ENCODE data around the gene HS6ST1. TPM values are rescaled to one million over a fixed set of nuclear protein-coding genes. Genes with fewer than 3 reads are reported as not detected.
"Not testable (repeated sequence)": the region's sequence is repeated elsewhere in the genome, so short reads cannot be mapped to it uniquely, and the experiment has no call there.

The HS6ST1 gene
- total and polyA plus RNA-seq, 7 donors = 13.6 to 90.9 (median 38.9) TPM

DNA sequence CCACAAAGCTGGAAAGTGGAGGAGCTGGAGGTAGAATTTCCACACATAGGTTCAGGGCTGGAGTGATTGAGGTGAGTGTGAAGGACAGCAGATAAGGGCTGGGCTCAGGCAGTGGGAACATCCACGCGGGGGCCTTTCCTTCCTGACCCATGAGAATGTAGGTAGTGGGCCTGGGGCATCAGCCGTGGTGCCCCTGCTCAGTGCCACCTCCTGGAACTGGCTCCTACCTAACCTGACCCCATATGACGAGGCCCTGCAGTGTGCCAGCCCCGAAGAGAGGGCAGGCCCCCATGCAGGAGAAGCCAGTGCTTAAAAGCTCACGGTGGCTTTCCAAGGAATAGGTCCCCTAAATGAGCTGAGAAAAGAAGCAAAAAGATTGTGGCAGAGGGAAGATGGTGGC is 66.2 kb downstream of the HS6ST1 start:
- H3K9me3 ChIP-seq = no peaks in the 10 kb centered on the region
- H3K36me3 ChIP-seq (ENCODE audit: insufficient read depth in 1 of 2, low read depth in 1 of 2) = no peaks in the 10 kb centered on the region
- intact Hi-C loops (cut with DNase I) = no loop called here
- H3K4me1 ChIP-seq = no peaks in the 10 kb centered on the region
- no peak overlapping the region for H3K27ac ChIP-seq
- H3K4me3 ChIP-seq = no peak overlapping the region
- DNase-seq (peak in 1 of 2 donors; percentile 39), ATAC-seq (no peak)
- TF ChIP-seq, protein P1, sequence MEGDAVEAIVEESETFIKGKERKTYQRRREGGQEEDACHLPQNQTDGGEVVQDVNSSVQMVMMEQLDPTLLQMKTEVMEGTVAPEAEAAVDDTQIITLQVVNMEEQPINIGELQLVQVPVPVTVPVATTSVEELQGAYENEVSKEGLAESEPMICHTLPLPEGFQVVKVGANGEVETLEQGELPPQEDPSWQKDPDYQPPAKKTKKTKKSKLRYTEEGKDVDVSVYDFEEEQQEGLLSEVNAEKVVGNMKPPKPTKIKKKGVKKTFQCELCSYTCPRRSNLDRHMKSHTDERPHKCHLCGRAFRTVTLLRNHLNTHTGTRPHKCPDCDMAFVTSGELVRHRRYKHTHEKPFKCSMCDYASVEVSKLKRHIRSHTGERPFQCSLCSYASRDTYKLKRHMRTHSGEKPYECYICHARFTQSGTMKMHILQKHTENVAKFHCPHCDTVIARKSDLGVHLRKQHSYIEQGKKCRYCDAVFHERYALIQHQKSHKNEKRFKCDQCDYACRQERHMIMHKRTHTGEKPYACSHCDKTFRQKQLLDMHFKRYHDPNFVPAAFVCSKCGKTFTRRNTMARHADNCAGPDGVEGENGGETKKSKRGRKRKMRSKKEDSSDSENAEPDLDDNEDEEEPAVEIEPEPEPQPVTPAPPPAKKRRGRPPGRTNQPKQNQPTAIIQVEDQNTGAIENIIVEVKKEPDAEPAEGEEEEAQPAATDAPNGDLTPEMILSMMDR (IDR thresholded peaks at IDR 0.05) = no peak
- H3K27me3 ChIP-seq (ENCODE audit: insufficient read depth in 3 of 3, low read length in 2 of 3) = no peaks in the 10 kb centered on the region
- 93 to 95% (median 94%) methylated on average over 6 of the region's 6 CpGs for WGBS, 3 donors

GRCh38 chr2:128252086-128252485 is 66.6 kb downstream of the HS6ST1 start:
- DNase-seq = peak in 1 of 2 donors; percentile 6
- H3K9me3 ChIP-seq; ATAC-seq; H3K4me3 ChIP-seq; H3K27me3 ChIP-seq (ENCODE audit: insufficient read depth in 3 of 3, low read length in 2 of 3); H3K27ac ChIP-seq; intact Hi-C loops (cut with DNase I); H3K36me3 ChIP-seq (ENCODE audit: insufficient read depth in 1 of 2, low read depth in 1 of 2); H3K4me1 ChIP-seq: not testable (repeated sequence)
- WGBS, 3 donors = 97 to 98% (median 98%) methylated on average over 6 of the region's 6 CpGs

- Histone ChIP-seq H3K27ac (no peak overlapping the region), H3K4me3 (no peak overlapping the region), H3K27me3 (ENCODE audit: insufficient read depth in 3 of 3, low read length in 2 of 3) (no peaks in the 10 kb centered on the region), H3K36me3 (ENCODE audit: insufficient read depth in 1 of 2, low read depth in 1 of 2) (no peaks in the 10 kb centered on the region), H3K9me3 (no peaks in the 10 kb centered on the region), H3K4me1 (no peaks in the 10 kb centered on the region)
- TF ChIP-seq, protein P1 (IDR thresholded peaks at IDR 0.05) = no peak
- peak in 1 of 4 donors; percentile 15 for ATAC-seq
- intact Hi-C loops (cut with DNase I) = no loop called here
- 80 to 90% (median 87%) methylated on average over 8 of the region's 8 CpGs for WGBS, 3 donors
- peak in 1 of 2 donors; percentile 9 for DNase-seq
Measured at GRCh38 chr2:128250229-128251025, 68.2 kb downstream of the HS6ST1 start.

- no peaks in the 10 kb centered on the region for H3K36me3 ChIP-seq (ENCODE audit: insufficient read depth in 1 of 2, low read depth in 1 of 2)
- no peaks in the 10 kb centered on the region for H3K9me3 ChIP-seq
- ATAC-seq (peak in 3 of 4 donors; percentile 26 to 36 (median 35)), DNase-seq (peak in 1 of 2 donors; percentile 43)
- WGBS, 3 donors = 26 to 70% (median 37%) methylated on average over 2 of the region's 2 CpGs
- TF ChIP-seq, protein P1 (IDR thresholded peaks at IDR 0.05) = no peak
- H3K27ac ChIP-seq = no peak overlapping the region
- no peaks in the 10 kb centered on the region for H3K4me1 ChIP-seq
- H3K27me3 ChIP-seq (ENCODE audit: insufficient read depth in 3 of 3, low read length in 2 of 3) = no peaks in the 10 kb centered on the region
- H3K4me3 ChIP-seq = no peak overlapping the region
- intact Hi-C loops (cut with DNase I) = no loop called here
Measured at GRCh38 chr2:128249555-128249954, 69.1 kb downstream of the HS6ST1 start.

DNA sequence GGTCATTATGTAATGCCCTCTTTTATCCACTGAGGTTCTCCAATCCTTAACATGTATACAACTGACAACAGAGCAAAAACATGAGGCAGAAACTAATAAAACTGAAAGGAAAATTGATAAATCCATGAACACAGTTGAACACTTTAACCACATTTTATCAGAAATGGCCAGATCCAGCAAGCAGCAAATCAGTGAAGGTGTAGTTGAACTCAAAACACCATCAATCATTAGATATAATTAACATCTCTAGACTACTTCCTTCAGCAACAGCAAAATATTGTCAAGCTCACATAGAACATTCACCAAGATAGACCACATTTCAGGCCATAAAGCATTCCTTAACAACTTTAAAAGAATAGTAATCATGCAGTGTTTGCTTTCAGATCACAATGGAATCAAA is 72.9 kb downstream of the HS6ST1 start:
- no peaks in the 10 kb centered on the region for H3K27me3 ChIP-seq (ENCODE audit: insufficient read depth in 3 of 3, low read length in 2 of 3)
- no peaks in the 10 kb centered on the region for H3K9me3 ChIP-seq
- DNase-seq (no peak), ATAC-seq (no peak)
- TF ChIP-seq, protein P1 (IDR thresholded peaks at IDR 0.05) = no peak
- no peak overlapping the region for H3K4me3 ChIP-seq
- intact Hi-C loops (cut with DNase I) = no loop called here
- H3K36me3 ChIP-seq (ENCODE audit: insufficient read depth in 1 of 2, low read depth in 1 of 2) = no peaks in the 10 kb centered on the region
- no peak overlapping the region for H3K27ac ChIP-seq
- H3K4me1 ChIP-seq = no peaks in the 10 kb centered on the region
